ENCODE results near the gene MYCBP2. TPM values are rescaled to one million over a fixed set of nuclear protein-coding genes. Genes with fewer than 3 reads are reported as not detected.

Gene MYCBP2
- total RNA-seq, 1 donor from 2014 or later: 191 TPM

DNA sequence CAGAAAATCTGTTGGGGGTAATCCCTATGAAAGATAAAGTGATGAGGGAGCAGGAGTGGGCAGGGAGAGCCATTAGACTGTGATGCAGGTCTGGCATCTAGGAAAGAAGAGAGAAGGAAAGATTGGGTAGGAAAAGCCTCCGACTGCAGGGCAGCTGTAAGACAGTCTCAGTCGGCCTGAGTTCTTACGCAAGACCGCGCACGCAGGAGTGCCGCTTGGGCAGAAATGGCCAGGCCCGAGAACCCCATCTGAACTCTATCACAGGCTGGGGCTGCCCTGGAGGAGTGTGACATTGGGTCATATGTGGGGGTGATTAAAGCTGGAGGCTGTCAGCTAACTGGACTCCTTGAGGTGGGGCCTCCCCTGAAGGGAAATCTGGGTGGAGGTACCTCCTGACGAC lies 286.1 kb downstream of the MYCBP2 start:
- Histone ChIP-seq H3K4me3 (no peak overlapping the region), H3K9me3 (no peaks in the 10 kb centered on the region), H3K27me3 (no peaks in the 10 kb centered on the region), H3K4me1 (no peaks in the 10 kb centered on the region), H3K27ac (no peak overlapping the region), H3K36me3 (peaks cover 0 to 8% of the 10 kb centered on the region in 2 donors)
- TF ChIP-seq POLR2AphosphoS5 (IDR thresholded peaks at IDR 0.05; ENCODE audit: insufficient read depth in 1 of 2, low read depth in 1 of 2): no peak
- no peak for TF ChIP-seq POLR2A (IDR thresholded peaks at IDR 0.05)
- TF ChIP-seq, protein P1, sequence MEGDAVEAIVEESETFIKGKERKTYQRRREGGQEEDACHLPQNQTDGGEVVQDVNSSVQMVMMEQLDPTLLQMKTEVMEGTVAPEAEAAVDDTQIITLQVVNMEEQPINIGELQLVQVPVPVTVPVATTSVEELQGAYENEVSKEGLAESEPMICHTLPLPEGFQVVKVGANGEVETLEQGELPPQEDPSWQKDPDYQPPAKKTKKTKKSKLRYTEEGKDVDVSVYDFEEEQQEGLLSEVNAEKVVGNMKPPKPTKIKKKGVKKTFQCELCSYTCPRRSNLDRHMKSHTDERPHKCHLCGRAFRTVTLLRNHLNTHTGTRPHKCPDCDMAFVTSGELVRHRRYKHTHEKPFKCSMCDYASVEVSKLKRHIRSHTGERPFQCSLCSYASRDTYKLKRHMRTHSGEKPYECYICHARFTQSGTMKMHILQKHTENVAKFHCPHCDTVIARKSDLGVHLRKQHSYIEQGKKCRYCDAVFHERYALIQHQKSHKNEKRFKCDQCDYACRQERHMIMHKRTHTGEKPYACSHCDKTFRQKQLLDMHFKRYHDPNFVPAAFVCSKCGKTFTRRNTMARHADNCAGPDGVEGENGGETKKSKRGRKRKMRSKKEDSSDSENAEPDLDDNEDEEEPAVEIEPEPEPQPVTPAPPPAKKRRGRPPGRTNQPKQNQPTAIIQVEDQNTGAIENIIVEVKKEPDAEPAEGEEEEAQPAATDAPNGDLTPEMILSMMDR (IDR thresholded peaks at IDR 0.05): no peak
- intact Hi-C loops (cut with DNase I): no loop called here
- no peak for DNase-seq (ENCODE audit: extremely low spot score in 2 of 2)

- no peak for DNase-seq (ENCODE audit: extremely low spot score in 2 of 2)
- Histone ChIP-seq H3K27ac (no peak overlapping the region), H3K9me3 (no peaks in the 10 kb centered on the region), H3K4me1 (no peaks in the 10 kb centered on the region), H3K27me3 (no peaks in the 10 kb centered on the region), H3K4me3 (no peak overlapping the region), H3K36me3 (peaks cover 0 to 6% of the 10 kb centered on the region in 2 donors)
- TF ChIP-seq, protein P1 (IDR thresholded peaks at IDR 0.05): no peak
- TF ChIP-seq POLR2A (IDR thresholded peaks at IDR 0.05) (no peak), POLR2AphosphoS5 (IDR thresholded peaks at IDR 0.05; ENCODE audit: insufficient read depth in 1 of 2, low read depth in 1 of 2) (no peak)
- intact Hi-C loops (cut with DNase I): no loop called here
Measured at GRCh38 chr13:77040076-77040475, 286.8 kb downstream of the MYCBP2 start.

DNA sequence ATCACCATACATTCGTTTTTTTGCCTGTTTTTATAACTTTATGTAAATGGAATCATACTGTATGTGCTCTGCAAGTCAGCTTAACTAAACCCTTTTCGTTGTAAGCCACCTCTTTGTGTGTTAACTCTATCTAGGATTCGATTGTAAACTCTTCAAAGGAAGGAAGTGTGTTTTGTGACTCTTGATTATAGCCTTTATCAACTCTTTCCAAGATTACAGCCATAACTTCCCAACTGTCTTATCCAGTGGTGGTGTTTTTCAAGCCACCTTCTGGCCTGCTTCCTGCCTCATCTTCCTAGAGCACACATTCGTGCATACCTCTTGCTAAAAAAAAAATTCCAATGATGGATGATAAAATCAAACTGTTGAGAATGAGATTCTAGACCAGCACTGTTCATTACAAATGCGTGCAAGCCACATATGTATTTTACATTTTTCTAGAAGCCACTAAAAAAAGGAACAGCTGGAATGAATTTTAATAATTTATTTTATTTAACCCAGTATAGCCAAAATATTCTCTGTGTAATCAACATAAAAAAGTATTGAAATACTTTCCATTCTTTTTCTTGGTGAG lies 287.9 kb downstream of the MYCBP2 start:
- intact Hi-C loops (cut with DNase I): no loop called here
- no peaks in the 10 kb centered on the region for H3K27me3 ChIP-seq
- no peaks in the 10 kb centered on the region for H3K4me1 ChIP-seq
- no peak overlapping the region for H3K27ac ChIP-seq
- TF ChIP-seq POLR2A (IDR thresholded peaks at IDR 0.05) (no peak), POLR2AphosphoS5 (IDR thresholded peaks at IDR 0.05; ENCODE audit: insufficient read depth in 1 of 2, low read depth in 1 of 2) (no peak)
- TF ChIP-seq, protein P1 (IDR thresholded peaks at IDR 0.05): no peak
- no peak overlapping the region for H3K4me3 ChIP-seq
- no peaks in the 10 kb centered on the region for H3K36me3 ChIP-seq
- no peaks in the 10 kb centered on the region for H3K9me3 ChIP-seq
- DNase-seq (ENCODE audit: extremely low spot score in 2 of 2): no peak

DNA sequence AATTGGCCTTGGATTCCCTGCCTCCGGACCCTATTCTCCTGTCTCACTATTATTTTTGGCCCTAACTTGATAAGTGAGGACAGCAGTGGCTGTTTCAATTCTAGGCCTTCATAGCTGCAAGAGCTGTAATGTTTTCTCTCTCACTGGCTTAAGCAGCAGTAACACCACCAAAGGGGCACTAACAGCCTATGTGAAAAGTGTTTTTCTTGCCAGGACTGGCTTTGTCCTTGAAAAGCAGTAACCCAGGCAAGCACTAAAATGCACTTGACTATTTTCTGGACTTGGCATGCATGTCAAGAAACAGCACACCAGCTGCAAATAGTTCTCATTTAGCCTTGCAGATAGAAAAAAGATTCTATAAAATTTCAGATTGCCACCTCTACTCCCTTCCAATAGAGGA lies 290.6 kb downstream of the MYCBP2 start:
- DNase-seq (ENCODE audit: extremely low spot score in 2 of 2): no peak
- Histone ChIP-seq H3K27me3 (no peaks in the 10 kb centered on the region), H3K4me1 (no peaks in the 10 kb centered on the region), H3K9me3 (no peaks in the 10 kb centered on the region), H3K36me3 (no peaks in the 10 kb centered on the region), H3K4me3 (no peak overlapping the region), H3K27ac (no peak overlapping the region)
- no peak for TF ChIP-seq POLR2AphosphoS5 (IDR thresholded peaks at IDR 0.05; ENCODE audit: insufficient read depth in 1 of 2, low read depth in 1 of 2)
- TF ChIP-seq, protein P1 (IDR thresholded peaks at IDR 0.05): no peak
- no peak for TF ChIP-seq POLR2A (IDR thresholded peaks at IDR 0.05)
- intact Hi-C loops (cut with DNase I): no loop called here

DNA sequence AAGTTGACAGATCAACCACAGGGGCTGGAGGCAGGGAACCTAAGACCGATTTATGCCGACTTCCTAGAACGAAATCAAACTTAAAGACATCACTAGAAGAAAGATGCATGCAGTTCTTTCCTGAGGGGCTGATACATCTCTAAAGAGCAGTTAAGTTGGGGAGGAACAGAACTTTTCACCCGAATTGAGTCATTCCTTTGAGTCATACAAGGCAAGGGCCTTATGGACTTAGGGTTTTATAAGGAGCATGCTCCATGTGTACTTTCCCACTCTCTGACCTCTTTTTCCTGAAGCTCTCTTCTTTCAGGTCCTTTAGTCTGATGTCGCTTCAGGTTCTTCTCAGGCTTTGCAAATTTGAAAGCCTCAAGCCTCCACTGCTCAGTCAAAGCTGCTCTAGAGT lies 292.0 kb downstream of the MYCBP2 start:
- H3K27ac ChIP-seq: no peak overlapping the region
- intact Hi-C loops (cut with DNase I): no loop called here
- TF ChIP-seq POLR2AphosphoS5 (IDR thresholded peaks at IDR 0.05; ENCODE audit: insufficient read depth in 1 of 2, low read depth in 1 of 2) (no peak), POLR2A (IDR thresholded peaks at IDR 0.05) (no peak)
- TF ChIP-seq, protein P1 (IDR thresholded peaks at IDR 0.05): no peak
- no peak overlapping the region for H3K4me3 ChIP-seq
- no peaks in the 10 kb centered on the region for H3K4me1 ChIP-seq
- no peaks in the 10 kb centered on the region for H3K9me3 ChIP-seq
- H3K27me3 ChIP-seq: no peaks in the 10 kb centered on the region
- H3K36me3 ChIP-seq: no peaks in the 10 kb centered on the region
- no peak for DNase-seq (ENCODE audit: extremely low spot score in 2 of 2)

Data from vagina (tissue), 2 donors.